Activated CD4-positive, alpha-beta T cell treated with anti-CD3 and anti-CD28 coated beads, Interleukin-2, amount 50 U/mL, for 24 hours (primary cell): ENCODE measurements around the gene EIF2B4.
"Not testable (repeated sequence)": the region's sequence is repeated elsewhere in the genome, so short reads cannot be mapped to it uniquely, and the experiment has no call there.

ENCODE experiments used
- DNase-seq, 2 donors: peaks; one replicate each; pipeline ENCODE4 v3.0.0-alpha.2; 2020; ENCODE audit warnings: low read depth in 1 of 2, low spot score in 1 of 2

Gene EIF2B4

DNA sequence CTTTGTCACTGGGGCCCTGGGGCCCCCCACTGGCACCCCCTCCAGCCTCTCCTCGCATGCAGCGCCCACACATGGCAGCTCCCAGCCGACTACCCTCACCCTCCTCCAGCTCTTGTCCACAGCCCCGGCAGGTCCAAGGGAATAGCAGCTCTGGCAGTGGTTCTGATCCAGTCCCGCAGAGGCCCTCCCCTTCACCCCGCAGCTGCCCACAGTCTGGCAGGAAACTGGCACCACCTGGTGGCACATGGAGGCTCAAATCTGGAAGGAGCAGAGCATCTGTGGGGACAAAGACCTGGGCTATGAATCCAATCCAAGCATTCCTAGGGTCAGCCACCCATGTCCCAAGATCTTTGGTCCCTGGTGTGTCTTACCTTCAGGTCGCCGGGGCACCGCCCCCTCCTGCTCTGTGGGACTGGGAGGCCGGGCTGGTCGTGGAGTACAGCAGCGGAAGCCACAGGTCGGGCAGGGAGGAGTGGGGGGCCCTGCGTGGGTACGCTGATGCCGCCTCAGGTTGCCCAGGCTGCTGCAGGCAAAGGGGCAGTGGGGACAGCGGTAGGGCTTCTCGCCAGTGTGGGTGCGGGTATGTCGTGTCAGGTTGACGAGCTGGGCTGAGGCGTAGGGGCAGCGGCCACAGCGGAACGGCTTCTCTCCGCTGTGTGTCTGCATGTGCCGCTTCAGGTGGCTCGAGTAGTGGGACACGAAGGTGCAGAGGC lies 8.1 kb upstream of the EIF2B4 start:
- no peak for DNase-seq

GRCh38 chr2:27377618-27378095 lies 7.5 kb upstream of the EIF2B4 start:
- DNase-seq, result no peak

GRCh38 chr2:27376866-27377617 lies 6.9 kb upstream of the EIF2B4 start:
- DNase-seq, result no peak

- DNase-seq, result no peak
Measured at GRCh38 chr2:27376151-27376865, 6.2 kb upstream of the EIF2B4 start.

GRCh38 chr2:27375513-27376099 lies 5.5 kb upstream of the EIF2B4 start:
- DNase-seq, result no peak

GRCh38 chr2:27373567-27373966 lies 3.4 kb upstream of the EIF2B4 start:
- DNase-seq, result no peak

- DNase-seq, result no peak
Measured at GRCh38 chr2:27372937-27373336, 2.8 kb upstream of the EIF2B4 start.

DNA sequence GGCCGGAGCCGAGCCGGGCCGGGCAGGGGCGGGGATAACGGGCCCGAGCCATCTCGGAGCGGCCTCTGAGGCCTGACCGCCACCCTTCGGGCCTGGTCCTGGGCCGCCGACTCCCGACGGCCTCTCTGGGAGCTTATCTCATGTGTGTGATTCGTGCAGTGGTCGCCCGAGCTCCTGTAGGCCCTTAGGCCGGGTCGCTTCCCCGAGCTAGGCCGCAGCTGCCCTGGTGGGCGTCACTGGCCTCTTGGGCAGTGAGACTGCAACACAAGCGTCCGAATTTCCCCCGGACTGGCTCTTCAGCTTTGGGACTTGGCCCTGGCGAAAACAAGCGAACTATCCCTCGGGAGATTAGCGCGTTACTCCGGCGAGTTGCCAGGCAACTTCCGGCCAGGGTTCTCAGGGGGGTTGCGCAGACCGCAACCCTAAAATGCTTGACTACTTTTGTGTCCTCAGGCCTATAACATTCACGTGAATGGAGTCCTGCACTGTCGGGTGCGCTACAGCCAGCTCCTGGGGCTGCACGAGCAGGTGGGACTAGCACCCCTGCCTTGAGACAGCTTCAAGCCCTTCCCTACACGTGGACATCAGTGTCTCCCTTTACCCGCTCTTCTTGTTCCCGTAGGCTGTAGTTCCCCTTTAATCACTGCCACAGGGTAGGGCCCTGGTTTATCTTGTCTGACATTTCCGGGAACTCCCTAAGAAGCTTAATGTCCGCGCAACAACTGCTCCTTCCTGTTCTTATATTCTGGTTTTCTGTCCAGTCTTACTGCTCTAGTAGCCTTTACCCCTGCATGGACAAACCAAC lies 880 bp upstream of the EIF2B4 start:
- no peak for DNase-seq

- peak in 1 of 2 donors; percentile 27 for DNase-seq
Measured at GRCh38 chr2:27369471-27370025, 590 bp downstream of the EIF2B4 start.

- no peak for DNase-seq
Measured at GRCh38 chr2:27363933-27364332, 6.2 kb downstream of the EIF2B4 start.

- no peak for DNase-seq
Measured at GRCh38 chr2:27362678-27363420, 7.3 kb downstream of the EIF2B4 start.

GRCh38 chr2:27356382-27357181 lies 13.6 kb downstream of the EIF2B4 start, which contains the start of gene GTF3C2:
TSS of gene GTF3C2 (minus strand) at chr2:27356764. CDS start at chr2:27343554, 13,210 bp downstream.
- DNase-seq, result peak; percentile 82 to 93

GRCh38 chr2:27356056-27356381 lies 14.1 kb downstream of the EIF2B4 start:
- DNase-seq, result no peak

DNA sequence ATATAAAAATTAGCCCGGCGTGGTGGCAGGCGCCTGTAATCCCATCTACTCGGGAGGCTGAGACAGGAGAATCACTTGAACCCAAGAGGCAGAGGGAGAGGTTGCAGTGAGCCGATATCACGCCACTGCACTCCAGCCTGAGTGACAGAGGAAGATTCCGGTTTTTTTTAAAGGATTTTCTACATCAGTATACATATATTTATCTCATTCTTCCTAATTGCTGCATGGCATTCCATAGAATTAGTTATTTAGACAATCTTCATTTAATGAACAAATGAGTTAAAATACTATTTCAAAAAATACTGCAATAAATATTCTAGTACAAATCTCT lies 15.6 kb downstream of the EIF2B4 start:
- DNase-seq, result no peak

DNA sequence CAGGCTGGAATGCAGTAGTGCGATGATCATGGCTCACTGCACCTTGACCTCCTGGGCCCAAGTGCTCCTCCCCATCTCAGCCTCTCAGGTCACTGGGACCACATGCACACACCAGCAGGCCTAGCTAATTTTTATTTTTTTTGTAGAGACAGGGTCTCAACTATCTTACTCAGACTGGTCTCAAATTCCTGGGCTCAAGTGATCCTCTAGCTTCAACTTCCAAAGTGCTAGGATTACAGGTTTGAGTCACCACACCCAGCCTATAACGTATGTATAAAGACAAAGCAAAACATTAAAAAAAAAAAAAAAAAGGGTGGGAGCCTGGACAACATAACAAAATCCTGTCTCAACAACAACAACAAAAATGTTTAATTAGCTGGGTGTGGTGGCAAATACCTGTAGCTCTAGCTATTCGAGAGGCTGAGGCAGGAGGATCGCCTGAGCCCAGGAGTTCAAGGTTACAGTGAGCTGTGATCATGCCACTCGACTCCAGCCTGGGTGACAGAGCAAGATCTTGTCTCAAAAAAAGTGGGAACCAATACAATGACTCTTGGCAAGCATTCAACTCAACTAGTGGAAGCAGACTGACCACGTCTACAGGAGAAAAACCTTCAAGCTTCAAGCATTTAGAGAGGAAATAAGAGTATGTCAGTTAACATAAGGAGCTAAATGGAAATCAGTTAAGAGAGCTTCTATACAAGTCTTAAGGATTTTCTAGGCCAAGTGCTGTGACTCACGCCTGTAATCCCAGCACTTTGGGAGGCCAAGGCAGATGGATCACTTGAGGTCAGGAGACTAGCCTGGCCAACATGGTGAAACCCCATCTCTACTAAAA lies 16.2 kb downstream of the EIF2B4 start:
- no peak for DNase-seq

- not testable (repeated sequence) for DNase-seq
Measured at GRCh38 chr2:27353386-27353761, 16.8 kb downstream of the EIF2B4 start.

- DNase-seq, result no peak
Measured at GRCh38 chr2:27351802-27352598, 18.1 kb downstream of the EIF2B4 start.
